Kidney capillary endothelial cell (primary cell): ENCODE measurements around the gene KCP.

Experiments
- DNase-seq: peaks from one replicate; pipeline ENCODE4 v3.0.0-alpha.2; 2018; ENCODE audit warnings: low spot score

KCP gene

GRCh38 chr7:128887169-128888038 lies 23.1 kb downstream of the KCP start:
- no peak for DNase-seq

- no peak for DNase-seq
These were observed 23.9 kb downstream of the KCP start for GRCh38 chr7:128886391-128887168.

- DNase-seq: no peak
These were observed 24.9 kb downstream of the KCP start for GRCh38 chr7:128885370-128886187.

- DNase-seq: no peak
These were observed 25.7 kb downstream of the KCP start for GRCh38 chr7:128884561-128885369.

- DNase-seq: peak; percentile 76
These were observed 26.7 kb downstream of the KCP start for GRCh38 chr7:128883622-128884448.

GRCh38 chr7:128882134-128882533 lies 28.4 kb downstream of the KCP start:
- DNase-seq: no peak

GRCh38 chr7:128881458-128882125 lies 28.9 kb downstream of the KCP start:
- no peak for DNase-seq

GRCh38 chr7:128880791-128881457 lies 29.6 kb downstream of the KCP start:
- DNase-seq: no peak

GRCh38 chr7:128879939-128880746 lies 30.4 kb downstream of the KCP start:
- peak; percentile 60 for DNase-seq

- no peak for DNase-seq
These were observed 31.0 kb downstream of the KCP start for GRCh38 chr7:128879461-128879938.

- DNase-seq: no peak
These were observed 32.0 kb downstream of the KCP start for GRCh38 chr7:128878226-128879105.

GRCh38 chr7:128877756-128878120 lies 32.8 kb downstream of the KCP start:
- DNase-seq: no peak

GRCh38 chr7:128876978-128877755 lies 33.3 kb downstream of the KCP start:
- no peak for DNase-seq

- no peak for DNase-seq
These were observed 33.9 kb downstream of the KCP start for GRCh38 chr7:128876586-128876977.

GRCh38 chr7:128876127-128876526 lies 34.4 kb downstream of the KCP start:
- no peak for DNase-seq

GRCh38 chr7:128875523-128875948 lies 35.0 kb downstream of the KCP start:
- no peak for DNase-seq
